IMR-90 (cell line): ENCODE results near the gene ZACN. TPM values are rescaled to one million over a fixed set of nuclear protein-coding genes. Genes with fewer than 3 reads are reported as not detected.

Experiments used
- ATAC-seq: fragments of 200-7000 bp; cut with Tn5 transposase; 2 replicates; pipeline ENCODE4 v1.9.1; 2020; ENCODE audit warnings: low read depth, mild to moderate bottlenecking, moderate library complexity
- BruUV-seq: library from RNA; stranded (reverse); fragments of 400-500 nt; replicated peaks from 2 replicates; lab custom pipeline; 2021; lab: Mats Ljungman, UMichigan
- CTCF ChIA-PET: fragments of 300-600 bp; formaldehyde crosslinking; extraction: SDS; loops from one replicate; lab custom pipeline; 2021; ENCODE audit warnings: antibody characterized with exemption; lab: Yijun Ruan, JAX
- POLR2A ChIA-PET: fragments of 300-600 bp; sonication (Branson Sonifier 250); formaldehyde crosslinking; loops from one replicate; lab custom pipeline; 2022; ENCODE audit warnings: antibody characterized with exemption; ENCODE audit not compliant: unreplicated experiment; lab: Charles Lee
- DNase-seq: peaks from one replicate; pipeline ENCODE4 v3.0.0; 2013
- H2AFZ ChIP-seq: replicated peaks from 2 replicates; pipeline ENCODE3; 2013; ENCODE audit warnings: low read length, mild to moderate bottlenecking; ENCODE audit not compliant: poor library complexity
- H2AK5ac ChIP-seq: 2 replicates; pipeline ENCODE4 v1.6.1; 2013; ENCODE audit warnings: low read depth, low read length, inconsistent platforms
- H2AK9ac ChIP-seq: replicated peaks from 2 replicates; pipeline ENCODE3; 2013; ENCODE audit warnings: mild to moderate bottlenecking, low read depth, low read length, moderate library complexity; ENCODE audit not compliant: poor library complexity
- H2BK120ac ChIP-seq: 2 replicates; pipeline ENCODE4 v1.6.1; 2013; ENCODE audit warnings: low read depth, low read length, inconsistent platforms
- H2BK15ac ChIP-seq: 3 replicates; pipeline ENCODE4 v1.6.1; 2013; ENCODE audit warnings: low read depth, low read length, inconsistent platforms
- H2BK20ac ChIP-seq: 2 replicates; pipeline ENCODE4 v1.6.1; 2013; ENCODE audit warnings: low read depth, mild to moderate bottlenecking, inconsistent platforms, low read length, moderate library complexity
- H2BK5ac ChIP-seq: 2 replicates; pipeline ENCODE4 v1.6.1; 2013; ENCODE audit warnings: mild to moderate bottlenecking, low read depth, low read length, inconsistent platforms; ENCODE audit not compliant: poor library complexity, severe bottlenecking
- H3K14ac ChIP-seq: replicated peaks from 2 replicates; pipeline ENCODE4 v1.6.1; 2013; ENCODE audit warnings: low read depth, low read length, inconsistent platforms
- H3K18ac ChIP-seq: 2 replicates; pipeline ENCODE4 v1.6.1; 2013; ENCODE audit warnings: low read depth, low read length, control low read depth
- H3K23ac ChIP-seq: 2 replicates; pipeline ENCODE4 v1.6.1; 2013; ENCODE audit warnings: low read depth, low read length, inconsistent platforms
- H3K27ac ChIP-seq: 2 replicates; pipeline ENCODE4 v1.5.1; 2013; ENCODE audit warnings: mild to moderate bottlenecking, control low read depth, low read length; ENCODE audit not compliant: insufficient read depth
- H3K27me3 ChIP-seq: 2 replicates; pipeline ENCODE4 v1.6.1; 2013; ENCODE audit warnings: low read length; ENCODE audit not compliant: control insufficient read depth, insufficient read depth
- H3K36me3 ChIP-seq: 2 replicates; pipeline ENCODE4 v1.6.1; 2013; ENCODE audit warnings: low read length, mixed read lengths; ENCODE audit not compliant: control insufficient read depth, insufficient read depth
- H3K4ac ChIP-seq: 2 replicates; pipeline ENCODE4 v1.6.1; 2013; ENCODE audit warnings: low read depth, low read length, inconsistent platforms
- H3K4me1 ChIP-seq: 2 replicates; pipeline ENCODE4 v1.6.1; 2013; ENCODE audit warnings: low read length, mixed read lengths; ENCODE audit not compliant: control insufficient read depth, insufficient read depth
- H3K4me2 ChIP-seq: 2 replicates; pipeline ENCODE4 v1.6.1; 2013; ENCODE audit warnings: low read depth, mild to moderate bottlenecking, control low read depth, low read length, moderate library complexity
- H3K4me3 ChIP-seq: 2 replicates; pipeline ENCODE4 v1.5.1; 2013; ENCODE audit warnings: low read depth, mild to moderate bottlenecking, control low read depth, low read length, moderate library complexity; ENCODE audit not compliant: insufficient read depth
- H3K56ac ChIP-seq: 2 replicates; pipeline ENCODE4 v1.6.1; 2013; ENCODE audit warnings: low read length, inconsistent platforms; ENCODE audit not compliant: insufficient read depth; ENCODE audit errors: extremely low read depth
- H3K79me1 ChIP-seq, 2 experiments: 2 replicates each; pipeline ENCODE4 v1.6.1; 2013; ENCODE audit warnings: low read length in 2 of 2, inconsistent platforms in 1 of 2, low read depth in 1 of 2
- H3K9ac ChIP-seq: 2 replicates; pipeline ENCODE4 v1.6.1; 2013; ENCODE audit warnings: low read depth, low read length, control low read depth
- H3K9me1 ChIP-seq: 2 replicates; pipeline ENCODE4 v1.6.1; 2013; ENCODE audit warnings: low read length, inconsistent platforms; ENCODE audit not compliant: insufficient read depth
- H3K9me3 ChIP-seq: 2 replicates; pipeline ENCODE4 v1.6.1; 2013; ENCODE audit warnings: low read length; ENCODE audit not compliant: control insufficient read depth, insufficient read depth
- H4K20me1 ChIP-seq: 2 replicates; pipeline ENCODE4 v1.6.1; 2013; ENCODE audit warnings: low read length, inconsistent platforms; ENCODE audit not compliant: insufficient read depth
- H4K5ac ChIP-seq: 2 replicates; pipeline ENCODE4 v1.6.1; 2013; ENCODE audit warnings: mild to moderate bottlenecking, low read depth, low read length, control low read depth
- H4K8ac ChIP-seq, 2 experiments: 2 replicates each; pipeline ENCODE4 v1.6.1; 2013; ENCODE audit warnings: low read depth in 2 of 2, low read length in 2 of 2, control low read depth in 1 of 2, inconsistent platforms in 1 of 2
- H4K91ac ChIP-seq: 2 replicates; pipeline ENCODE4 v1.6.1; 2013; ENCODE audit warnings: low read depth, low read length, inconsistent platforms; ENCODE audit not compliant: insufficient read depth
- BHLHE40 ChIP-seq: fragments of 150-350 bp; IDR thresholded peaks from 2 replicates; pipeline ENCODE4 v1.6.1; 2016; ENCODE audit warnings: mild to moderate bottlenecking, low read depth, low read length
- CHD1 ChIP-seq: IDR thresholded peaks from 2 replicates; pipeline ENCODE4 v1.6.1; 2012; ENCODE audit warnings: low read depth, low read length, improper control_type of control experiment
- CTCF ChIP-seq: conservative IDR thresholded peaks from 2 replicates; pipeline ENCODE4 v1.5.1; 2012; ENCODE audit warnings: mild to moderate bottlenecking, low read depth, low read length, improper control_type of control experiment
- ELK1 ChIP-seq: fragments of 150-350 bp; IDR thresholded peaks from 2 replicates; pipeline ENCODE4 v1.6.1; 2016; ENCODE audit warnings: low read depth, mild to moderate bottlenecking, low read length, moderate library complexity, borderline replicate concordance
- MAZ ChIP-seq: IDR thresholded peaks from 2 replicates; pipeline ENCODE4 v1.6.1; 2012; ENCODE audit warnings: low read depth, mild to moderate bottlenecking, low read length, improper control_type of control experiment, moderate library complexity, borderline replicate concordance
- NFE2L2 ChIP-seq: fragments of 150-350 bp; IDR thresholded peaks from 2 replicates; pipeline ENCODE4 v1.6.1; 2016; ENCODE audit warnings: low read depth, mild to moderate bottlenecking, low read length
- SMC3 ChIP-seq: fragments of 150-350 bp; IDR thresholded peaks from 2 replicates; pipeline ENCODE4 v1.6.1; 2016; ENCODE audit warnings: low read depth, mild to moderate bottlenecking, antibody characterized with exemption, low read length, moderate library complexity
- USF2 ChIP-seq: fragments of 150-350 bp; IDR thresholded peaks from 2 replicates; pipeline ENCODE4 v1.6.1; 2017; ENCODE audit warnings: mild to moderate bottlenecking, antibody characterized with exemption, low read length, low read depth
- WGBS, 2 experiments: methylation state at CpG; one replicate each; pipeline versions ENCODE4 v1.1.5 to v1.1.7; 2013; ENCODE audit warnings: missing lambda C conversion rate in 2 of 2; ENCODE audit not compliant: insufficient read length in 1 of 2; ENCODE audit errors: extremely low coverage in 2 of 2; 5-methylcytosine and 5-hydroxymethylcytosine counted together
- dilution Hi-C: fragments of 300-500 bp; cut with HindIII; formaldehyde crosslinking; loops from one replicate; pipeline ENCODE4 v1.14.3; 2018; ENCODE audit warnings: low sequenced_read_pairs; ENCODE audit not compliant: unreplicated experiment
- in situ Hi-C: fragments of 300-500 bp; cut with MboI; formaldehyde crosslinking; loops from 3 replicates; pipeline ENCODE4 v1.14.3; 2019; ENCODE audit warnings: low sequenced_read_pairs, inconsistent platforms, mixed read lengths
- intact Hi-C: fragments of 100-400 bp; cut with micrococcal nuclease; formaldehyde crosslinking; loops from 2 replicates; pipeline ENCODE4 v1.10.0; 2022
- polyA plus RNA-seq, 3 experiments: library from polyadenylated mRNA; depleted of rRNA; stranded (reverse); fragments of >200 nt; gene quantifications; 2 replicates each; pipeline ENCODE4 v1.2.3, GENCODE V29; 2012; ENCODE audit warnings: low replicate concordance in 1 of 3
- total RNA-seq: library from RNA; depleted of rRNA; stranded (reverse); fragments of >200 nt; gene quantifications from 2 replicates; pipeline ENCODE4 v1.2.3, GENCODE V29; 2012

The ZACN gene
- total and polyA plus RNA-seq, 2 of the 4 experiments (the other 2 are of a cell fraction): not detected

- TF ChIP-seq ELK1: no peak
Measured at GRCh38 chr17:76078860-76079534, at the start of gene ZACN (continued).

- Histone ChIP-seq H3K9me3 (no peaks in the 10 kb centered on the region), H3K14ac (no peak overlapping the region), H2AFZ (no peak overlapping the region), H4K8ac (no peak overlapping the region), H3K23ac (no peak overlapping the region), H3K4me3 (no peak overlapping the region), H2BK120ac (no peak overlapping the region), H3K4me1 (peaks cover 2% of the 10 kb centered on the region; the same call in 1 of the 2 replicates), H3K27ac (no peak overlapping the region), H3K56ac (no peak overlapping the region), H3K9me1 (no peaks in the 10 kb centered on the region; the same call in 1 of the 2 replicates), H2BK5ac (no peak overlapping the region), H3K4ac (no peak overlapping the region), H3K36me3 (0 out of 2 replicates have a peak, but pooled peaks cover 2% of the 10 kb centered on the region), H4K20me1 (no peaks in the 10 kb centered on the region), H3K79me1 (no peaks in the 10 kb centered on the region), H3K4me2 (no peak overlapping the region), H3K9ac (no peak overlapping the region), H4K91ac (no peak overlapping the region), H3K27me3 (no peaks in the 10 kb centered on the region), H2AK5ac (no peak overlapping the region), H2AK9ac (no peak overlapping the region), H2BK15ac (no peak overlapping the region), H2BK20ac (no peak overlapping the region), H3K18ac (no peak overlapping the region), H4K5ac (no peak overlapping the region)
- ChIA-PET CTCF (interaction anchor here (0.6 kb wide), 2 partner anchors 53 to 492 kb away, joined by 4 to 5 read pairs; partner anchors contain the start of genes ACOX1 and TEN1), POLR2A (no interaction called here)
- in situ Hi-C loops (no loop called here), intact Hi-C loops (no loop called here), dilution Hi-C loops (no loop called here)
- ATAC-seq: no peak
- WGBS, 2 experiments: 90% methylated on average over 7 of the region's 20 CpGs; no CpG with 5 or more reads in 1 of the 2 experiments
- no peak for DNase-seq
- no peak for TF ChIP-seq NFE2L2
- no peak for TF ChIP-seq CTCF
- TF ChIP-seq SMC3: no peak
- TF ChIP-seq MAZ: no peak
- TF ChIP-seq BHLHE40: no peak
- no peak for TF ChIP-seq USF2
- TF ChIP-seq CHD1: no peak
- BruUV-seq: no TSS peak
Measured at GRCh38 chr17:76032073-76032779, 46.8 kb upstream of the ZACN start.
